GM12878 (cell line): ENCODE data around the gene IL4I1. TPM values are rescaled to one million over a fixed set of nuclear protein-coding genes. Genes with fewer than 3 reads are reported as not detected.

ENCODE experiments used
- ATAC-seq: fragments of 200-7000 bp; cut with Tn5 transposase; 3 replicates; pipeline ENCODE4 v1.9.1; 2020; ENCODE audit warnings: mild to moderate bottlenecking, moderate library complexity
- BruUV-seq: library from RNA; stranded (reverse); fragments of 400-500 nt; replicated peaks from 2 replicates; lab custom pipeline; 2021; lab: Mats Ljungman, UMichigan
- CTCF ChIA-PET: fragments of 300-600 bp; sonication (Branson Sonifier 250); formaldehyde crosslinking; extraction: SDS; loops from one replicate; lab custom pipeline; 2021; ENCODE audit warnings: inconsistent platforms; lab: Yijun Ruan, JAX
- POLR2A ChIA-PET: fragments of 350-600 bp; formaldehyde crosslinking; extraction: SDS; loops from one replicate; lab custom pipeline; 2021; ENCODE audit warnings: inconsistent platforms; lab: Charles Lee
- RAD21 ChIA-PET: fragments of 300-600 bp; sonication (Branson Sonifier 250); formaldehyde crosslinking; loops from one replicate; lab custom pipeline; 2023; ENCODE audit warnings: antibody characterized with exemption; ENCODE audit not compliant: unreplicated experiment; lab: Charles Lee
- SMC1A ChIA-PET: fragments of 300-600 bp; sonication (Branson Sonifier 250); formaldehyde crosslinking; loops from one replicate; lab custom pipeline; 2023; ENCODE audit not compliant: unreplicated experiment, uncharacterized antibody; lab: Charles Lee
- DNase-seq: peaks from one replicate; pipeline ENCODE4 v3.0.0-alpha.2; 2011; ENCODE audit warnings: low read depth, low spot score
- FAIRE-seq: peaks from 3 replicates; lab custom pipeline; 2011; peaks lifted over from hg19 to GRCh38; lab: Jason Lieb, UNC
- H2AFZ ChIP-seq: 2 replicates; pipeline ENCODE4 v1.6.0; 2011; ENCODE audit warnings: low read depth, low read length, control low read depth; ENCODE audit not compliant: control insufficient read depth
- H3K27ac ChIP-seq: 2 replicates; pipeline ENCODE4 v1.5.1; 2011; ENCODE audit warnings: control low read depth; ENCODE audit not compliant: control insufficient read depth, insufficient read depth
- H3K27me3 ChIP-seq, 2 experiments: replicated peaks in 1 of 2; 2 replicates each; pipeline versions ENCODE4 v1.6.0 to v1.6.1; 2011; ENCODE audit warnings: low read length in 1 of 2; ENCODE audit not compliant: control insufficient read depth in 2 of 2, insufficient read depth in 2 of 2
- H3K36me3 ChIP-seq, 2 experiments: 2 replicates each; pipeline ENCODE4 v1.5.1; 2011; ENCODE audit warnings: low read length in 1 of 2; ENCODE audit not compliant: control insufficient read depth in 2 of 2, insufficient read depth in 2 of 2
- H3K4me1 ChIP-seq: 2 replicates; pipeline ENCODE4 v1.6.1; 2011; ENCODE audit warnings: mild to moderate bottlenecking, low read length, moderate library complexity, mixed read lengths; ENCODE audit not compliant: control insufficient read depth, insufficient read depth
- H3K4me2 ChIP-seq: 2 replicates; pipeline ENCODE4 v1.6.0; 2011; ENCODE audit warnings: control low read depth; ENCODE audit not compliant: control insufficient read depth, insufficient read depth
- H3K4me3 ChIP-seq: fragments of 200-600 bp; sonication (generic); 2 replicates; pipeline ENCODE4 v1.5.1; 2016
- H3K79me2 ChIP-seq: 2 replicates; pipeline ENCODE4 v1.6.0; 2011; ENCODE audit warnings: low read length; ENCODE audit not compliant: control insufficient read depth, insufficient read depth
- H3K9ac ChIP-seq: 2 replicates; pipeline ENCODE4 v1.8.0; 2011; ENCODE audit warnings: low read length, control low read depth, mixed read lengths; ENCODE audit not compliant: control insufficient read depth, insufficient read depth
- H3K9me3 ChIP-seq: replicated peaks from 3 replicates; pipeline ENCODE4 v1.5.1; 2011; ENCODE audit warnings: mild to moderate bottlenecking, low read length; ENCODE audit not compliant: control insufficient read depth, insufficient read depth
- H4K20me1 ChIP-seq: 2 replicates; pipeline ENCODE4 v1.6.0; 2011; ENCODE audit not compliant: control insufficient read depth, insufficient read depth
- GATAD2B ChIP-seq: fragments of 450-650 bp; conservative IDR thresholded peaks from 2 replicates; pipeline ENCODE4 v1.6.1; 2017; ENCODE audit warnings: low read depth, mild to moderate bottlenecking, moderate library complexity
- KAT2A ChIP-seq: conservative IDR thresholded peaks from 2 replicates; pipeline ENCODE4 v1.6.1; 2011; ENCODE audit warnings: low read depth, low read length; ENCODE audit not compliant: control insufficient read depth
- KLF5 ChIP-seq: fragments of 450-650 bp; IDR thresholded peaks from 2 replicates; pipeline ENCODE4 v1.6.1; 2014; ENCODE audit warnings: mild to moderate bottlenecking; ENCODE audit not compliant: partially characterized antibody
- MEF2B ChIP-seq: fragments of 450-650 bp; IDR thresholded peaks from 2 replicates; pipeline ENCODE4 v1.6.1; 2018; ENCODE audit warnings: mild to moderate bottlenecking, moderate library complexity; ENCODE audit not compliant: partially characterized antibody, poor library complexity, severe bottlenecking
- PAX5 ChIP-seq: IDR thresholded peaks from 2 replicates; pipeline ENCODE4 v1.6.1; 2011; ENCODE audit warnings: low read depth, low read length, borderline replicate concordance
- RELA ChIP-seq: fragments of 450-650 bp; IDR thresholded peaks from 2 replicates; pipeline ENCODE4 v1.8.0; 2014; ENCODE audit warnings: borderline replicate concordance; ENCODE audit not compliant: partially characterized antibody
- ZSCAN29 ChIP-seq: fragments of 450-650 bp; IDR thresholded peaks from 2 replicates; pipeline ENCODE4 v1.6.1; 2017; ENCODE audit warnings: mild to moderate bottlenecking, moderate library complexity
- WGBS: methylation state at CpG from one replicate; pipeline ENCODE4 v1.1.6; 2016; ENCODE audit warnings: low lambda C conversion rate; ENCODE audit not compliant: insufficient replicate concordance, insufficient coverage; ENCODE audit errors: missing lambda C conversion rate; 5-methylcytosine and 5-hydroxymethylcytosine counted together
- in situ Hi-C: fragments of 300-500 bp; cut with MboI; formaldehyde crosslinking; loops from 9 replicates; pipeline ENCODE4 v1.14.3; 2018; ENCODE audit warnings: mixed read lengths
- intact Hi-C: fragments of 100-400 bp; cut with micrococcal nuclease; formaldehyde crosslinking; loops from one replicate; pipeline ENCODE4 v1.14.2; 2022; ENCODE audit not compliant: unreplicated experiment
- polyA plus RNA-seq, 11 experiments: library from polyadenylated mRNA; depleted of rRNA in 4 of 11; unstranded in 6 of 11; stranded (reverse) in 5 of 11; fragments of >200 nt; fragmentation: Nextera tagmentation in 4 of 11; fragmentation: Illumina TruSeq in 1 of 11; extraction: Ambion mirVana in 4 of 11; extraction: Trizol in 1 of 11; gene quantifications; 1 replicate in 1 of 11; 2 replicates in 10 of 11; pipeline versions ENCODE4 v1.2.1 to v1.2.3, GENCODE V29; 2011 to 2016; ENCODE audit warnings: inconsistent platforms in 2 of 11, missing spikeins in 2 of 11, low read depth in 1 of 11
- total RNA-seq, 4 experiments: library from RNA; depleted of rRNA in 3 of 4; stranded (reverse); fragments of >200 nt in 3 of 4; fragmentation: Illumina TruSeq in 1 of 4; extraction: Trizol in 1 of 4; gene quantifications; 2 replicates each; pipeline versions ENCODE4 v1.2.1 to v1.2.3, GENCODE V29; 2013 to 2021
- TF ChIP-seq, protein P1 (sequence below): fragments of 450-650 bp; IDR thresholded peaks from 2 replicates; pipeline ENCODE4 v1.6.1; 2017; ENCODE audit warnings: borderline replicate concordance
- TF ChIP-seq, protein P2 (sequence below): IDR thresholded peaks from 2 replicates; pipeline ENCODE4 v1.6.1; 2012; ENCODE audit warnings: low read depth, low read length, improper control_type of control experiment
- TF ChIP-seq, protein P3 (sequence below): fragments of 450-650 bp; IDR thresholded peaks from 2 replicates; pipeline ENCODE4 v1.6.1; 2016; ENCODE audit warnings: mild to moderate bottlenecking
- TF ChIP-seq, protein P4 (sequence below): fragments of 450-650 bp; formaldehyde crosslinking; IDR thresholded peaks from 2 replicates; pipeline ENCODE4 v1.4.0; 2020; ENCODE audit warnings: mild to moderate bottlenecking, moderate library complexity

Gene IL4I1
- total and polyA plus RNA-seq, 10 of the 15 experiments (the other 5 are each of a cell fraction or from before 2014, with no cell fraction given): 0.62 to 83.8 (median 42.8) TPM

DNA sequence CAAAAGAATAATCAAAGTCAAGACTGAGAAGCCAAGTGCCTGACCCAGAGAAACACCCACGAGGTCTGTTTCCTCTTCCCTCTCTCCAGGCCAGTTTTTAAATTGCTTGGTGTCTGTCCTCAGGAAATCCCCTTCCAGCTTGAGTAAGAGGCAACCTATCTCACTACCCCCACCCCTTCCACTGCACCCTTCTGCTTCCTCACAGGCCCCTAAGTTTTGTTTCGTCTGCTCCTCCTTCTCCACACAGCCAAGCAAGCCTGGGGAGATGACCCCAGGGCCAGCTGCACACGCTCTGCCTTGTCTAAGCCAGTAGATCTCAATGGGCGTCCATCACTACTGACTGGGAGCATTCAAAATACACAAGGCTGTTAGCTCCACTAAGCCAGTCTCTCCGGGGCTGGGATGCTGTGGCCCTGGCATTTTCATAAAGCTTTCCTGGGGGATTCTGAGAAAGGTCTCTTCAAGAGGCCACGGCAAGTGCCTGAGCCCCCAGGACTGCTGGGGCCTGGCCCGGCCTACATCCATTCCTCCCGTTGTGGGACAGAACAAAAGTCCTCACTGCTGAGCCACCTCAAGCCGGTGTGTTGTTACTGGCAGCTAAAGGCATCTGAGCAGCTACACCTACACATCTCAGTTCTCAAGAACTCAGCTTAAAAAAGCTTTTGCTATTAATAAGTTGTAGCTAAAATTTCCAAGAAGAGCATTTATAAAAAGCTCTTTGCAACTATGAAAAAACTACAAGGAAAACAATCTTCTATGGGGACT is 14.9 kb upstream of the IL4I1 start (continued):
- TF ChIP-seq, protein P1, sequence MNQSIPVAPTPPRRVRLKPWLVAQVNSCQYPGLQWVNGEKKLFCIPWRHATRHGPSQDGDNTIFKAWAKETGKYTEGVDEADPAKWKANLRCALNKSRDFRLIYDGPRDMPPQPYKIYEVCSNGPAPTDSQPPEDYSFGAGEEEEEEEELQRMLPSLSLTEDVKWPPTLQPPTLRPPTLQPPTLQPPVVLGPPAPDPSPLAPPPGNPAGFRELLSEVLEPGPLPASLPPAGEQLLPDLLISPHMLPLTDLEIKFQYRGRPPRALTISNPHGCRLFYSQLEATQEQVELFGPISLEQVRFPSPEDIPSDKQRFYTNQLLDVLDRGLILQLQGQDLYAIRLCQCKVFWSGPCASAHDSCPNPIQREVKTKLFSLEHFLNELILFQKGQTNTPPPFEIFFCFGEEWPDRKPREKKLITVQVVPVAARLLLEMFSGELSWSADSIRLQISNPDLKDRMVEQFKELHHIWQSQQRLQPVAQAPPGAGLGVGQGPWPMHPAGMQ: no peak
- TF ChIP-seq MEF2B: peak; percentile 14
- TF ChIP-seq KAT2A: no peak

DNA sequence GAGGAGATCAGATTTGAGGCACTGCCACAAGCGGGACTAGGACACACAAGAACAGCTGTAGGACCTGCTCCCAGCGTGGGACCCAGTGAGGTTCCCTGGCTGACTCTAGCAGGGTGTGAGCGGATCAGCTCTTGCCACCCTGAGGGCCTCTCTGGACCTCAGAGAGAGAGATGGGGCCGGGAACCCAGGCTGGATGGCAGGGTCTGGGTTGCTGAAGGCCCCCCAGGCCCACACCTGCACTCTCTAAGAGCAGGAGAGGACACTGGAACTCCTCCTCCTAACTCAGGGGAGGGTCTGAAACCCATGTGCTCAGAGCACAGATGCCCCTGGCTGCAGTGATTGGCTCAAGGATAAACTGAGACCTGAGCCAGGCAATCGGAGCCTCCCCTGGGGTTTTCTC is 13.5 kb upstream of the IL4I1 start:
- POLR2A ChIA-PET: interaction anchor here (1.9 to 6.6 kb wide), 5 partner anchors 10 to 33 kb away, joined by 4 to 116 read pairs (median 33); partner anchors contain the start of genes AKT1S1, ATF5, IL4I1 and NUP62
- FAIRE-seq: no peak
- TF ChIP-seq, protein P2, sequence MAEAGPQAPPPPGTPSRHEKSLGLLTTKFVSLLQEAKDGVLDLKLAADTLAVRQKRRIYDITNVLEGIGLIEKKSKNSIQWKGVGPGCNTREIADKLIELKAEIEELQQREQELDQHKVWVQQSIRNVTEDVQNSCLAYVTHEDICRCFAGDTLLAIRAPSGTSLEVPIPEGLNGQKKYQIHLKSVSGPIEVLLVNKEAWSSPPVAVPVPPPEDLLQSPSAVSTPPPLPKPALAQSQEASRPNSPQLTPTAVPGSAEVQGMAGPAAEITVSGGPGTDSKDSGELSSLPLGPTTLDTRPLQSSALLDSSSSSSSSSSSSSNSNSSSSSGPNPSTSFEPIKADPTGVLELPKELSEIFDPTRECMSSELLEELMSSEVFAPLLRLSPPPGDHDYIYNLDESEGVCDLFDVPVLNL: no peak
- TF ChIP-seq RELA: no peak
- no peak for TF ChIP-seq GATAD2B
- TF ChIP-seq, protein P3, sequence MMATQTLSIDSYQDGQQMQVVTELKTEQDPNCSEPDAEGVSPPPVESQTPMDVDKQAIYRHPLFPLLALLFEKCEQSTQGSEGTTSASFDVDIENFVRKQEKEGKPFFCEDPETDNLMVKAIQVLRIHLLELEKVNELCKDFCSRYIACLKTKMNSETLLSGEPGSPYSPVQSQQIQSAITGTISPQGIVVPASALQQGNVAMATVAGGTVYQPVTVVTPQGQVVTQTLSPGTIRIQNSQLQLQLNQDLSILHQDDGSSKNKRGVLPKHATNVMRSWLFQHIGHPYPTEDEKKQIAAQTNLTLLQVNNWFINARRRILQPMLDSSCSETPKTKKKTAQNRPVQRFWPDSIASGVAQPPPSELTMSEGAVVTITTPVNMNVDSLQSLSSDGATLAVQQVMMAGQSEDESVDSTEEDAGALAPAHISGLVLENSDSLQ: no peak
- no peak for TF ChIP-seq KLF5
- TF ChIP-seq, protein P4, sequence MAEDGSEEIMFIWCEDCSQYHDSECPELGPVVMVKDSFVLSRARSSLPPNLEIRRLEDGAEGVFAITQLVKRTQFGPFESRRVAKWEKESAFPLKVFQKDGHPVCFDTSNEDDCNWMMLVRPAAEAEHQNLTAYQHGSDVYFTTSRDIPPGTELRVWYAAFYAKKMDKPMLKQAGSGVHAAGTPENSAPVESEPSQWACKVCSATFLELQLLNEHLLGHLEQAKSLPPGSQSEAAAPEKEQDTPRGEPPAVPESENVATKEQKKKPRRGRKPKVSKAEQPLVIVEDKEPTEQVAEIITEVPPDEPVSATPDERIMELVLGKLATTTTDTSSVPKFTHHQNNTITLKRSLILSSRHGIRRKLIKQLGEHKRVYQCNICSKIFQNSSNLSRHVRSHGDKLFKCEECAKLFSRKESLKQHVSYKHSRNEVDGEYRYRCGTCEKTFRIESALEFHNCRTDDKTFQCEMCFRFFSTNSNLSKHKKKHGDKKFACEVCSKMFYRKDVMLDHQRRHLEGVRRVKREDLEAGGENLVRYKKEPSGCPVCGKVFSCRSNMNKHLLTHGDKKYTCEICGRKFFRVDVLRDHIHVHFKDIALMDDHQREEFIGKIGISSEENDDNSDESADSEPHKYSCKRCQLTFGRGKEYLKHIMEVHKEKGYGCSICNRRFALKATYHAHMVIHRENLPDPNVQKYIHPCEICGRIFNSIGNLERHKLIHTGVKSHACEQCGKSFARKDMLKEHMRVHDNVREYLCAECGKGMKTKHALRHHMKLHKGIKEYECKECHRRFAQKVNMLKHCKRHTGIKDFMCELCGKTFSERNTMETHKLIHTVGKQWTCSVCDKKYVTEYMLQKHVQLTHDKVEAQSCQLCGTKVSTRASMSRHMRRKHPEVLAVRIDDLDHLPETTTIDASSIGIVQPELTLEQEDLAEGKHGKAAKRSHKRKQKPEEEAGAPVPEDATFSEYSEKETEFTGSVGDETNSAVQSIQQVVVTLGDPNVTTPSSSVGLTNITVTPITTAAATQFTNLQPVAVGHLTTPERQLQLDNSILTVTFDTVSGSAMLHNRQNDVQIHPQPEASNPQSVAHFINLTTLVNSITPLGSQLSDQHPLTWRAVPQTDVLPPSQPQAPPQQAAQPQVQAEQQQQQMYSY: no peak
- no peak for TF ChIP-seq PAX5
- TF ChIP-seq ZSCAN29: no peak

More for the DNA sequence above, 13.5 kb upstream of the IL4I1 start:
- CTCF ChIA-PET: interaction anchor here (0.9 to 9.0 kb wide), 3 partner anchors 8 to 18 kb away, joined by 5 to 71 read pairs (median 33); partner anchors contain the start of genes ATF5, IL4I1 and NUP62
- no peak overlapping the region for H3K4me3 ChIP-seq
- H3K4me1 ChIP-seq: peaks cover 72% of the 10 kb centered on the region
- intact Hi-C loops: no loop called here
- in situ Hi-C loops: no loop called here
- RAD21 ChIA-PET: interaction anchor here (1.9 to 4.9 kb wide), 3 partner anchors 13 to 22 kb away, joined by 9 to 40 read pairs (median 38); partner anchors contain the start of genes ATF5, IL4I1 and NUP62
- H3K4me2 ChIP-seq: 0 out of 2 replicates have a peak overlapping the region, but pooled peaks have one; percentile 5
- peaks cover 60% of the 10 kb centered on the region for H3K79me2 ChIP-seq
- no peaks in the 10 kb centered on the region; the same call in 2 of the 3 replicates for H3K9me3 ChIP-seq
- H3K27me3 ChIP-seq: no peaks in the 10 kb centered on the region
- BruUV-seq: no TSS peak
- H4K20me1 ChIP-seq: peaks cover 3% of the 10 kb centered on the region; the same call in 1 of the 2 replicates
- DNase-seq (no peak), ATAC-seq (no peak)
- SMC1A ChIA-PET: interaction anchor here (1.1 to 8.8 kb wide), 4 partner anchors 10 to 22 kb away, joined by 3 to 110 read pairs (median 26); partner anchors contain the start of genes ATF5, IL4I1 and NUP62
- H3K27ac ChIP-seq: peak overlapping the region; percentile 57; the same call in 1 of the 2 replicates
- H3K9ac ChIP-seq: no peak overlapping the region
- peaks cover 26 to 33% of the 10 kb centered on the region in 2 experiments for H3K36me3 ChIP-seq
- WGBS: 86% methylated on average over 5 of the region's 5 CpGs
- H2AFZ ChIP-seq: no peak overlapping the region
